Measurements from ENCODE around the gene RACGAP1. TPM values are rescaled to one million over a fixed set of nuclear protein-coding genes. Genes with fewer than 3 reads are reported as not detected.

Gene RACGAP1
- total and polyA plus RNA-seq, 2 of the 8 experiments (the other 6 are each of a cell fraction or from before 2014, with no cell fraction given), result 18.0 to 66.3 TPM

- TF ChIP-seq SAP30 (IDR thresholded peaks at IDR 0.05; ENCODE audit: insufficient read depth, insufficient replicate concordance, low read length) (no peak), NANOG (IDR thresholded peaks at IDR 0.05; ENCODE audit: insufficient read depth, low read depth, low read length, poor library complexity, severe bottlenecking) (no peak), JUN (IDR thresholded peaks at IDR 0.05; ENCODE audit: low read depth, low read length) (no peak), CEBPB (IDR thresholded peaks at IDR 0.05; ENCODE audit: low read depth, low read length) (no peak), ASH2L (IDR thresholded peaks at IDR 0.05; ENCODE audit: low read length) (no peak), JUND (IDR thresholded peaks at IDR 0.05; ENCODE audit: low read length) (no peak)
- TF ChIP-seq, protein P1, sequence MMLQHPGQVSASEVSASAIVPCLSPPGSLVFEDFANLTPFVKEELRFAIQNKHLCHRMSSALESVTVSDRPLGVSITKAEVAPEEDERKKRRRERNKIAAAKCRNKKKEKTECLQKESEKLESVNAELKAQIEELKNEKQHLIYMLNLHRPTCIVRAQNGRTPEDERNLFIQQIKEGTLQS (IDR thresholded peaks at IDR 0.05; ENCODE audit: insufficient read depth, low read depth, low read length), result no peak
Observed at GRCh38 chr12:49946497-49946896, 78.8 kb downstream of the RACGAP1 start (continued).
